Measurements from ENCODE around the gene SIGLEC15.

Gene SIGLEC15

DNA sequence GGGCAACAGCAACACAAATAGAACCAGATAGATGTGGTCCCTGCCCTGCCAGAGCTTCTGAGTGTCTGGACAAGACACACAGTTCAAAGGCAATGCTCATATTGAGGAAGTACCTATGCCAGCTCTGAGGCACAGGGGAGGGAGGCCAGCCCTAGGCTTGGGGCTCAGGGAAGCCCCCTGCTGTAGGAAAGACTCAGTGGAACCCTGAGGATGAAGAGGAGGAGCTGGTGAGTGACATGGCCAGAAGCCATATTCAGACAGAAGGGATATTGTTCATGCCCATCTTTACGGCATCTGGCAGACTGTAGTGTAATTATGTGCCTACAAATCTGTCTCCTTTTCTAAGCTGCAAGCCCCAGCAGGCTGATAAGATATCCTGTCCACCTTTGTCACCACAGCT, 8.8 kb downstream of the SIGLEC15 start:
- TF ChIP-seq EZH2phosphoT487 (IDR thresholded peaks at IDR 0.05; ENCODE audit: low read length) (no peak), CTCF (IDR thresholded peaks at IDR 0.05; ENCODE audit: low read length) (no peak), EZH2 (optimal IDR thresholded peaks at IDR 0.05; ENCODE audit: low read depth, low read length) (no peak)
- H3K9me3 ChIP-seq (replicated peaks; ENCODE audit: insufficient read depth, low read length) = no peaks in the 10 kb centered on the region
- H4K20me1 ChIP-seq (ENCODE audit: insufficient read depth, low read length) = no peaks in the 10 kb centered on the region
- DNase-seq = no peak
- H3K27ac ChIP-seq (ENCODE audit: low read length) = no peak overlapping the region
- H3K79me2 ChIP-seq (ENCODE audit: low read length) = no peaks in the 10 kb centered on the region
- no peaks in the 10 kb centered on the region for H3K27me3 ChIP-seq (replicated peaks; ENCODE audit: insufficient read depth, low read length)
- H3K36me3 ChIP-seq (replicated peaks; ENCODE audit: insufficient read depth, low read length) = no peaks in the 10 kb centered on the region
- H3F3A ChIP-seq (ENCODE audit: insufficient read depth, low read length) = no peaks in the 10 kb centered on the region
- no peaks in the 10 kb centered on the region for H3K9me2 ChIP-seq (replicated peaks; ENCODE audit: insufficient read depth, low read length)
- no peaks in the 10 kb centered on the region for H3K4me1 ChIP-seq (ENCODE audit: low read length)
- H3K9ac ChIP-seq (ENCODE audit: low read length) = no peak overlapping the region
- H3K4me2 ChIP-seq (ENCODE audit: low read depth, low read length) = no peak overlapping the region
- no peak overlapping the region for H3K4me3 ChIP-seq (ENCODE audit: low read length)
- no peak overlapping the region for H2AFZ ChIP-seq (ENCODE audit: low read length)

- Histone ChIP-seq H3K36me3 (replicated peaks; ENCODE audit: insufficient read depth, low read length) (no peaks in the 10 kb centered on the region), H3K27ac (ENCODE audit: low read length) (no peak overlapping the region), H3K27me3 (replicated peaks; ENCODE audit: insufficient read depth, low read length) (no peaks in the 10 kb centered on the region), H3K4me2 (ENCODE audit: low read depth, low read length) (no peak overlapping the region), H3K9me3 (replicated peaks; ENCODE audit: insufficient read depth, low read length) (no peaks in the 10 kb centered on the region), H3K79me2 (ENCODE audit: low read length) (no peaks in the 10 kb centered on the region), H4K20me1 (ENCODE audit: insufficient read depth, low read length) (no peaks in the 10 kb centered on the region), H3K4me1 (ENCODE audit: low read length) (no peaks in the 10 kb centered on the region), H3F3A (ENCODE audit: insufficient read depth, low read length) (no peaks in the 10 kb centered on the region), H3K9ac (ENCODE audit: low read length) (no peak overlapping the region), H3K9me2 (replicated peaks; ENCODE audit: insufficient read depth, low read length) (no peaks in the 10 kb centered on the region), H3K4me3 (ENCODE audit: low read length) (no peak overlapping the region), H2AFZ (ENCODE audit: low read length) (no peak overlapping the region)
- TF ChIP-seq CTCF (IDR thresholded peaks at IDR 0.05; ENCODE audit: low read length) (no peak), EZH2 (optimal IDR thresholded peaks at IDR 0.05; ENCODE audit: low read depth, low read length) (no peak), EZH2phosphoT487 (IDR thresholded peaks at IDR 0.05; ENCODE audit: low read length) (no peak)
- DNase-seq = no peak
Observed at GRCh38 chr18:45835057-45835636, 9.7 kb downstream of the SIGLEC15 start.

DNA sequence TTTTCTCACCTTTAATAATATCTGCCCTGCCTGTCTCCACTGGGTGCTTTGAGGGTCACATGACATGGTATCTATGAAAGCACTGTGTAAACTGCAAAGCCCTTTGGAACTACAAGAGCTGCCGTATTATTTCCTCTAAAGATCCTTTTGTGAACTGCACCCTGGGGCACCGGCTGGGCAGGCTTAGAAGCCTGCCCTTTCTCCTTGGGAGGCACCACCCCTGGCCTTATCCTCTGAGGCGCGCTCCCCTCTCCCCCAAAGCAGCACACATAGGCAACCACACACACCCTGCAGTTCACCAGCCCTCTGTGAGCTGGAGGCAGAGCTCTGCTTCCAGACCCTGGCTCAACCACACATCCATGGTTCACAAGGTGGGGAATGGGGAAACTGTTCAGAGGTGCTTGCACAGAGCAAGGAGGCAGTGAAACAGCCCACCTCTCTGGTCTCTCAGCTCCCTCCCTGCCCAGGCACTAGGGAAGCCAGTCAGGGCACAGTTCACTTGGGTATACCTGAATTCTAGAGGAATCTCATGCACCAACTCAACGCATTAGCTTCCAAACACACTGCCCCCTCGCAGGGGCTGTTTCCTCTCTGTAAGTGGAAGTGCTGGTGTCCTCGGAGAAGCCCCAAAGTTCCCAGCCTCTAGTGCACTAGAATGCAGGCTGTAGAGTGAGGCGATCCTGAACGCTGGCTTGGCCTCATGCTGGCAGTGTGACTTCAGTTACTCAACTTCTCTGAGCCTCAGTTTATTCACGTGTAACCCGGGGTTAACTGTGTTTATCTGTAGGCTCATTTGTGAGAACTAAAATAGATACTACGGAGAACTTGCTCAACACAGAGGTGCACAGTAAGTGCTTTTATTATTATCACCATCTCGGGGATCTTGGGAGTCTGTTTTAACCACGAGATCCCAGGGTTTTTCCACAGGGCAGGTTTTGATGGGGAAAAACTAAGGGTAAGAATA, 11.0 kb downstream of the SIGLEC15 start:
- H3K9ac ChIP-seq (ENCODE audit: low read length) = no peak overlapping the region

More for the DNA sequence above, 11.0 kb downstream of the SIGLEC15 start:
- Histone ChIP-seq H2AFZ (ENCODE audit: low read length) (no peak overlapping the region), H4K20me1 (ENCODE audit: insufficient read depth, low read length) (no peaks in the 10 kb centered on the region), H3K79me2 (ENCODE audit: low read length) (no peaks in the 10 kb centered on the region), H3K9me3 (replicated peaks; ENCODE audit: insufficient read depth, low read length) (no peaks in the 10 kb centered on the region), H3K9me2 (replicated peaks; ENCODE audit: insufficient read depth, low read length) (no peaks in the 10 kb centered on the region), H3K4me2 (ENCODE audit: low read depth, low read length) (no peak overlapping the region), H3K27ac (ENCODE audit: low read length) (no peak overlapping the region), H3K4me3 (ENCODE audit: low read length) (no peak overlapping the region), H3F3A (ENCODE audit: insufficient read depth, low read length) (no peaks in the 10 kb centered on the region), H3K4me1 (ENCODE audit: low read length) (no peaks in the 10 kb centered on the region), H3K36me3 (replicated peaks; ENCODE audit: insufficient read depth, low read length) (no peaks in the 10 kb centered on the region), H3K27me3 (replicated peaks; ENCODE audit: insufficient read depth, low read length) (no peaks in the 10 kb centered on the region)
- DNase-seq = no peak
- TF ChIP-seq EZH2phosphoT487 (IDR thresholded peaks at IDR 0.05; ENCODE audit: low read length) (no peak), CTCF (IDR thresholded peaks at IDR 0.05; ENCODE audit: low read length) (no peak), EZH2 (optimal IDR thresholded peaks at IDR 0.05; ENCODE audit: low read depth, low read length) (no peak)
